Stimulated activated naive CD8-positive, alpha-beta T cell treated with anti-CD3 and anti-CD28 coated beads, Interleukin-15, Interleukin-2, amounts not matched to agents 100 ng/mL and 50 ng/mL, for 24 hours (primary cell): ENCODE measurements around the gene TSC2.
"Not testable (repeated sequence)": the region's sequence is repeated elsewhere in the genome, so short reads cannot be mapped to it uniquely, and the experiment has no call there.

ENCODE experiments used
- H3K27ac Mint-ChIP-seq: one replicate; pipeline ENCODE4 v1.8.0; 2021; ENCODE audit warnings: mild to moderate bottlenecking, mixed read lengths
- H3K27me3 Mint-ChIP-seq: one replicate; pipeline ENCODE4 v1.8.0; 2021; ENCODE audit warnings: mixed read lengths
- H3K36me3 Mint-ChIP-seq: one replicate; pipeline ENCODE4 v1.8.0; 2021; ENCODE audit warnings: low read depth, mixed read lengths
- H3K4me1 Mint-ChIP-seq: one replicate; pipeline ENCODE4 v1.8.0; 2021; ENCODE audit warnings: low read depth, mixed read lengths
- H3K4me3 Mint-ChIP-seq: one replicate; pipeline ENCODE4 v1.8.0; 2021; ENCODE audit warnings: mild to moderate bottlenecking, mixed read lengths
- H3K9me3 Mint-ChIP-seq: one replicate; pipeline ENCODE4 v1.8.0; 2021; ENCODE audit warnings: mixed read lengths

TSC2 gene

GRCh38 chr16:2033909-2034695 lies 13.7 kb upstream of the TSC2 start:
- H3K36me3 Mint-ChIP-seq, H3K27ac Mint-ChIP-seq, H3K4me1 Mint-ChIP-seq, H3K9me3 Mint-ChIP-seq, H3K4me3 Mint-ChIP-seq, H3K27me3 Mint-ChIP-seq: not testable (repeated sequence)

- Mint-ChIP-seq H3K9me3 (no peaks in the 10 kb centered on the region), H3K36me3 (no peaks in the 10 kb centered on the region), H3K27me3 (no peaks in the 10 kb centered on the region), H3K4me3 (no peak overlapping the region), H3K4me1 (no peaks in the 10 kb centered on the region), H3K27ac (no peak overlapping the region)
Measured at GRCh38 chr16:2034696-2035430, 12.9 kb upstream of the TSC2 start.

GRCh38 chr16:2035431-2036199 lies 12.2 kb upstream of the TSC2 start:
- H3K27ac Mint-ChIP-seq, result no peak overlapping the region
- no peaks in the 10 kb centered on the region for H3K9me3 Mint-ChIP-seq
- H3K4me1 Mint-ChIP-seq, result no peaks in the 10 kb centered on the region
- H3K36me3 Mint-ChIP-seq, result no peaks in the 10 kb centered on the region
- H3K4me3 Mint-ChIP-seq, result no peak overlapping the region
- no peaks in the 10 kb centered on the region for H3K27me3 Mint-ChIP-seq

GRCh38 chr16:2036200-2036966 lies 11.4 kb upstream of the TSC2 start:
- no peaks in the 10 kb centered on the region for H3K27me3 Mint-ChIP-seq
- H3K4me1 Mint-ChIP-seq, result no peaks in the 10 kb centered on the region
- H3K4me3 Mint-ChIP-seq, result no peak overlapping the region
- no peaks in the 10 kb centered on the region for H3K36me3 Mint-ChIP-seq
- no peak overlapping the region for H3K27ac Mint-ChIP-seq
- H3K9me3 Mint-ChIP-seq, result no peaks in the 10 kb centered on the region

- no peaks in the 10 kb centered on the region for H3K36me3 Mint-ChIP-seq
- H3K4me3 Mint-ChIP-seq, result no peak overlapping the region
- no peaks in the 10 kb centered on the region for H3K4me1 Mint-ChIP-seq
- no peaks in the 10 kb centered on the region for H3K27me3 Mint-ChIP-seq
- H3K9me3 Mint-ChIP-seq, result no peaks in the 10 kb centered on the region
- H3K27ac Mint-ChIP-seq, result no peak overlapping the region
Measured at GRCh38 chr16:2037115-2037514, 10.7 kb upstream of the TSC2 start.

GRCh38 chr16:2037647-2038381 lies 10.0 kb upstream of the TSC2 start:
- no peak overlapping the region for H3K4me3 Mint-ChIP-seq
- H3K27me3 Mint-ChIP-seq, result no peaks in the 10 kb centered on the region
- H3K27ac Mint-ChIP-seq, result no peak overlapping the region
- no peaks in the 10 kb centered on the region for H3K4me1 Mint-ChIP-seq
- no peaks in the 10 kb centered on the region for H3K36me3 Mint-ChIP-seq
- H3K9me3 Mint-ChIP-seq, result no peaks in the 10 kb centered on the region

GRCh38 chr16:2038382-2039231 lies 9.2 kb upstream of the TSC2 start:
- Mint-ChIP-seq H3K4me3 (no peak overlapping the region), H3K4me1 (no peaks in the 10 kb centered on the region), H3K9me3 (no peaks in the 10 kb centered on the region), H3K27ac (no peak overlapping the region), H3K36me3 (no peaks in the 10 kb centered on the region), H3K27me3 (no peaks in the 10 kb centered on the region)

- no peak overlapping the region for H3K27ac Mint-ChIP-seq
- no peaks in the 10 kb centered on the region for H3K4me1 Mint-ChIP-seq
- H3K36me3 Mint-ChIP-seq, result no peaks in the 10 kb centered on the region
- no peaks in the 10 kb centered on the region for H3K27me3 Mint-ChIP-seq
- no peak overlapping the region for H3K4me3 Mint-ChIP-seq
- no peaks in the 10 kb centered on the region for H3K9me3 Mint-ChIP-seq
Measured at GRCh38 chr16:2039274-2040031, 8.3 kb upstream of the TSC2 start.

GRCh38 chr16:2040041-2040786 lies 7.6 kb upstream of the TSC2 start:
- Mint-ChIP-seq H3K36me3 (no peaks in the 10 kb centered on the region), H3K9me3 (no peaks in the 10 kb centered on the region), H3K27me3 (no peaks in the 10 kb centered on the region)

GRCh38 chr16:2040787-2041522 lies 6.8 kb upstream of the TSC2 start:
- no peak overlapping the region for H3K27ac Mint-ChIP-seq
- no peaks in the 10 kb centered on the region for H3K9me3 Mint-ChIP-seq
- H3K27me3 Mint-ChIP-seq, result no peaks in the 10 kb centered on the region
- H3K4me3 Mint-ChIP-seq, result no peak overlapping the region
- no peaks in the 10 kb centered on the region for H3K36me3 Mint-ChIP-seq
- no peaks in the 10 kb centered on the region for H3K4me1 Mint-ChIP-seq

More at GRCh38 chr16:2040041-2040786, 7.6 kb upstream of the TSC2 start:
- Mint-ChIP-seq H3K4me3 (no peak overlapping the region), H3K27ac (no peak overlapping the region), H3K4me1 (no peaks in the 10 kb centered on the region)

- H3K36me3 Mint-ChIP-seq, result no peaks in the 10 kb centered on the region
Measured at GRCh38 chr16:2042171-2042985, 5.4 kb upstream of the TSC2 start.

More at GRCh38 chr16:2042171-2042985, 5.4 kb upstream of the TSC2 start:
- Mint-ChIP-seq H3K9me3 (no peaks in the 10 kb centered on the region), H3K4me3 (no peak overlapping the region), H3K27me3 (no peaks in the 10 kb centered on the region), H3K27ac (no peak overlapping the region), H3K4me1 (peaks cover 5% of the 10 kb centered on the region)
